Endothelial cell of umbilical vein (primary cell): ENCODE results near the gene C15orf62. TPM values are rescaled to one million over a fixed set of nuclear protein-coding genes. Genes with fewer than 3 reads are reported as not detected.

ENCODE experiments used
- BruUV-seq: library from RNA; stranded (reverse); fragments of 400-500 nt; replicated peaks from 2 replicates; lab custom pipeline; 2021; lab: Mats Ljungman, UMichigan
- CTCF ChIA-PET: fragments of 300-600, 350-600 bp; sonication (Branson Sonifier 250); formaldehyde crosslinking; loops from one replicate; lab custom pipeline; 2021; ENCODE audit warnings: antibody characterized with exemption, inconsistent platforms; lab: Charles Lee
- POLR2A ChIA-PET: fragments of 300-600, 350-600 bp; sonication (Branson Sonifier 250); formaldehyde crosslinking; loops from one replicate; lab custom pipeline; 2021; ENCODE audit warnings: antibody characterized with exemption, inconsistent platforms; lab: Charles Lee
- DNase-seq: peaks from one replicate; pipeline ENCODE4 v3.0.0-alpha.2; 2011; ENCODE audit warnings: low read depth, low spot score
- FAIRE-seq: peaks from 2 replicates; lab custom pipeline; 2011; peaks lifted over from hg19 to GRCh38; lab: Jason Lieb, UNC
- H2AFZ ChIP-seq: 2 replicates; pipeline ENCODE4 v1.6.0; 2012; ENCODE audit warnings: low read depth, low read length, control low read depth, inconsistent platforms
- H3K27ac ChIP-seq: 2 replicates; pipeline ENCODE4 v1.5.1; 2011; ENCODE audit warnings: low read depth, mild to moderate bottlenecking, control low read depth, low read length, moderate library complexity; ENCODE audit not compliant: insufficient read depth
- H3K27me3 ChIP-seq, 2 experiments: 2 replicates each; pipeline versions ENCODE4 v1.6.0 to v1.6.1; 2011; ENCODE audit warnings: low read length in 2 of 2, mixed read lengths in 1 of 2; ENCODE audit not compliant: control insufficient read depth in 2 of 2, insufficient read depth in 2 of 2
- H3K36me3 ChIP-seq, 2 experiments: 2 replicates in 1 of 2; 3 replicates in 1 of 2; pipeline ENCODE4 v1.5.1; 2011; ENCODE audit warnings: low read length in 2 of 2, mild to moderate bottlenecking in 1 of 2, moderate library complexity in 1 of 2; ENCODE audit not compliant: control insufficient read depth in 2 of 2, insufficient read depth in 2 of 2; ENCODE audit errors: extremely low read depth in 1 of 2
- H3K4me1 ChIP-seq: 3 replicates; pipeline ENCODE4 v1.5.1; 2011; ENCODE audit warnings: mild to moderate bottlenecking, low read length; ENCODE audit not compliant: control insufficient read depth, insufficient read depth; ENCODE audit errors: extremely low read depth
- H3K4me2 ChIP-seq: 2 replicates; pipeline ENCODE4 v1.6.1; 2011; ENCODE audit warnings: low read length, control low read depth, mixed read lengths; ENCODE audit not compliant: insufficient read depth
- H3K4me3 ChIP-seq, 3 experiments: fragments of 200-600 bp in 1 of 3; sonication (generic), shearing (Covaris generic) in 1 of 3; replicated peaks in 1 of 3; 2 replicates each; pipeline ENCODE4 v1.5.1; 2011 to 2016; ENCODE audit warnings: control low read depth in 3 of 3, low read length in 3 of 3, mild to moderate bottlenecking in 2 of 3, inconsistent platforms in 1 of 3, low read depth in 1 of 3, moderate library complexity in 1 of 3; ENCODE audit not compliant: insufficient read depth in 1 of 3
- H3K79me2 ChIP-seq: 2 replicates; pipeline ENCODE4 v1.6.0; 2012; ENCODE audit warnings: low read length, inconsistent platforms; ENCODE audit not compliant: control insufficient read depth, insufficient read depth
- H3K9ac ChIP-seq: replicated peaks from 2 replicates; pipeline ENCODE3; 2011; ENCODE audit warnings: low read length, control low read depth; ENCODE audit not compliant: insufficient read depth; ENCODE audit errors: extremely low read depth
- H3K9me1 ChIP-seq: replicated peaks from 3 replicates; pipeline ENCODE4 v1.6.0; 2011; ENCODE audit warnings: mild to moderate bottlenecking, low read length; ENCODE audit not compliant: control insufficient read depth, insufficient read depth; ENCODE audit errors: extremely low read depth
- H3K9me3 ChIP-seq: replicated peaks from 2 replicates; pipeline ENCODE4 v1.5.1; 2012; ENCODE audit warnings: low read length, inconsistent platforms; ENCODE audit not compliant: control insufficient read depth, insufficient read depth
- H4K20me1 ChIP-seq: replicated peaks from 2 replicates; pipeline ENCODE3; 2011; ENCODE audit warnings: mild to moderate bottlenecking, low read length; ENCODE audit not compliant: control insufficient read depth, insufficient read depth; ENCODE audit errors: extremely low read depth
- CTCF ChIP-seq, 2 donors: IDR thresholded peaks; 1 replicate in 1 of 2; 2 replicates in 1 of 2; pipeline ENCODE4 v1.5.1; 2011; ENCODE audit warnings: low read length in 2 of 2, mild to moderate bottlenecking in 2 of 2, moderate library complexity in 2 of 2, control low read depth in 1 of 2, inconsistent platforms in 1 of 2, low read depth in 1 of 2; ENCODE audit not compliant: insufficient read depth in 1 of 2; ENCODE audit errors: extremely low read depth in 1 of 2
- EZH2 ChIP-seq: IDR thresholded peaks from 2 replicates; pipeline ENCODE4 v1.6.1; 2012; ENCODE audit warnings: borderline replicate concordance, low read depth, mild to moderate bottlenecking, moderate library complexity, low read length, inconsistent platforms; ENCODE audit not compliant: severe bottlenecking
- FOS ChIP-seq: IDR thresholded peaks from 2 replicates; pipeline ENCODE4 v1.6.1; 2011; ENCODE audit warnings: mild to moderate bottlenecking, low read length, moderate library complexity, borderline replicate concordance; ENCODE audit not compliant: insufficient read depth
- GATA2 ChIP-seq: IDR thresholded peaks from 2 replicates; pipeline ENCODE4 v1.7.0; 2011; ENCODE audit warnings: low read depth, mild to moderate bottlenecking, moderate library complexity, mixed read lengths, low read length; ENCODE audit not compliant: insufficient read length, insufficient read depth
- JUN ChIP-seq: IDR thresholded peaks from 2 replicates; pipeline ENCODE4 v1.6.1; 2011; ENCODE audit warnings: borderline replicate concordance, low read depth; ENCODE audit not compliant: insufficient read length, insufficient read depth
- MAX ChIP-seq: IDR thresholded peaks from 2 replicates; pipeline ENCODE4 v1.6.1; 2011; ENCODE audit not compliant: insufficient read depth, insufficient read length
- MYC ChIP-seq: IDR thresholded peaks from one replicate; pipeline ENCODE4 v1.6.1; 2011; ENCODE audit warnings: mild to moderate bottlenecking, low read depth, low read length
- POLR2A ChIP-seq: IDR thresholded peaks from 2 replicates; pipeline ENCODE4 v1.6.1; 2012; ENCODE audit warnings: low read depth, mild to moderate bottlenecking, control low read depth, low read length
- POLR2AphosphoS5 ChIP-seq: IDR thresholded peaks from 2 replicates; pipeline ENCODE4 v1.6.1; 2012; ENCODE audit warnings: low read depth, mild to moderate bottlenecking, control low read depth, low read length, moderate library complexity; ENCODE audit not compliant: insufficient read depth
- dilution Hi-C: fragments of 300-500 bp; cut with MboI; formaldehyde crosslinking; loops from one replicate; pipeline ENCODE4 v1.15.0; 2019; ENCODE audit warnings: low sequenced_read_pairs; ENCODE audit not compliant: extremely low pct_ligation_motif_present
- intact Hi-C: fragments of 100-400 bp; cut with micrococcal nuclease; formaldehyde crosslinking; loops from one replicate; pipeline ENCODE4 v1.10.0; 2022
- polyA plus RNA-seq, 4 experiments: library from polyadenylated mRNA; depleted of rRNA in 3 of 4; stranded (reverse) in 3 of 4; unstranded in 1 of 4; fragments of >200 nt; gene quantifications; 2 replicates each; pipeline versions ENCODE4 v1.2.1 to v1.2.3, GENCODE V29; 2011 to 2012; ENCODE audit warnings: missing spikeins in 1 of 4
- total RNA-seq: library from RNA; stranded (reverse); gene quantifications from 2 replicates; pipeline ENCODE4 v1.2.3, GENCODE V29; 2021

The C15orf62 gene
- total and polyA plus RNA-seq, 2 donors (not counting 3 experiments of a cell fraction or from before 2014, with no cell fraction given), result 0.12 to 0.38 TPM

- Histone ChIP-seq H3K27me3 (no peaks in the 10 kb centered on the region), H3K36me3 (peaks cover 2 to 14% of the 10 kb centered on the region in 2 experiments), H3K9me1 (no peaks in the 10 kb centered on the region), H3K79me2 (peaks cover 21% of the 10 kb centered on the region), H4K20me1 (no peaks in the 10 kb centered on the region), H3K4me1 (peaks cover 14% of the 10 kb centered on the region), H2AFZ (peak overlapping the region; percentile 80), H3K27ac (no peak overlapping the region), H3K4me2 (peak overlapping the region; percentile 72), H3K4me3 (peak overlapping the region; percentile 43 to 67 (median 64)), H3K9me3 (no peaks in the 10 kb centered on the region), H3K9ac (peak overlapping the region; percentile 18)
- FAIRE-seq (no peak), DNase-seq (no peak)
- CTCF ChIA-PET, result interaction anchor here (1.0 to 2.6 kb wide), 7 partner anchors 14 to 86 kb away, joined by 3 to 9 read pairs (median 4); partner anchors contain the start of genes C15orf62 and VPS18
- no peak for TF ChIP-seq CTCF (IDR thresholded peaks at IDR 0.05; ENCODE audit: extremely low read depth in 1 of 2, insufficient read depth in 1 of 2, low read depth in 1 of 2, low read length in 2 of 2)
- no peak for TF ChIP-seq JUN
- no peak for TF ChIP-seq FOS
- TF ChIP-seq POLR2A, result no peak
- TF ChIP-seq MAX, result no peak
- TF ChIP-seq EZH2, result no peak
- TF ChIP-seq GATA2, result no peak
- TF ChIP-seq MYC, result no peak
- TF ChIP-seq POLR2AphosphoS5, result no peak
- BruUV-seq, result no TSS peak
- dilution Hi-C loops, result no loop called here
- intact Hi-C loops, result loop anchor here (1.0 to 10.0 kb wide), 6 partner anchors 12 to 213 kb away; partner anchors contain the start of genes KNL1 and RMDN3
- POLR2A ChIA-PET, result interaction anchor here (0.6 kb wide), 2 partner anchors 11 to 209 kb away, joined by 4 to 5 read pairs; no protein-coding TSS in a partner anchor
Observed at GRCh38 chr15:40807888-40808461, 38.2 kb downstream of the C15orf62 start.
